Mesenchymal stem cell (in vitro differentiated cells and primary cell): ENCODE measurements around the gene C5orf46.

Experiments used
- DNase-seq: peaks from one replicate; pipeline ENCODE4 v3.0.0-alpha.2; 2013
- H2AFZ ChIP-seq: one replicate; pipeline ENCODE4 v1.6.1; 2013; ENCODE audit warnings: low read depth, mild to moderate bottlenecking, control low read depth, inconsistent platforms, low read length, moderate library complexity
- H2AK5ac ChIP-seq: 2 replicates; pipeline ENCODE4 v1.6.1; 2013; ENCODE audit warnings: low read length, moderate library complexity, mild to moderate bottlenecking, inconsistent platforms; ENCODE audit not compliant: severe bottlenecking
- H2BK120ac ChIP-seq: one replicate; pipeline ENCODE4 v1.6.1; 2013; ENCODE audit warnings: low read depth, mild to moderate bottlenecking, inconsistent platforms, low read length, moderate library complexity
- H2BK12ac ChIP-seq, 2 experiments: one replicate each; pipeline ENCODE4 v1.6.1; 2013; ENCODE audit warnings: inconsistent platforms in 2 of 2, low read length in 2 of 2, mild to moderate bottlenecking in 2 of 2, moderate library complexity in 2 of 2, control low read depth in 1 of 2
- H2BK15ac ChIP-seq: one replicate; pipeline ENCODE4 v1.6.1; 2013; ENCODE audit warnings: mild to moderate bottlenecking, low read depth, inconsistent platforms; ENCODE audit not compliant: poor library complexity, severe bottlenecking
- H2BK5ac ChIP-seq: 2 replicates; pipeline ENCODE4 v1.6.1; 2013; ENCODE audit warnings: low read depth, mild to moderate bottlenecking, low read length, control low read depth, inconsistent platforms; ENCODE audit not compliant: poor library complexity, severe bottlenecking
- H3K14ac ChIP-seq, 2 experiments: one replicate each; pipeline ENCODE4 v1.6.1; 2013; ENCODE audit warnings: inconsistent platforms in 2 of 2, low read length in 2 of 2, control low read depth in 1 of 2, mild to moderate bottlenecking in 1 of 2, moderate library complexity in 1 of 2
- H3K18ac ChIP-seq, 2 experiments: one replicate each; pipeline ENCODE4 v1.6.1; 2013; ENCODE audit warnings: inconsistent platforms in 2 of 2, low read length in 2 of 2, control low read depth in 1 of 2, low read depth in 1 of 2, mild to moderate bottlenecking in 1 of 2
- H3K23ac ChIP-seq, 2 experiments: one replicate each; pipeline ENCODE4 v1.6.1; 2013; ENCODE audit warnings: inconsistent platforms in 2 of 2, low read length in 2 of 2, mild to moderate bottlenecking in 2 of 2, moderate library complexity in 2 of 2, control low read depth in 1 of 2
- H3K27ac ChIP-seq: 2 replicates; pipeline ENCODE4 v1.5.1; 2013; ENCODE audit warnings: mild to moderate bottlenecking, moderate library complexity, low read length, control low read depth, inconsistent platforms; ENCODE audit not compliant: poor library complexity, severe bottlenecking
- H3K27me3 ChIP-seq, 2 experiments: 2 replicates each; pipeline versions ENCODE4 v1.6.1 to v1.7.0; 2013; ENCODE audit warnings: low read length in 2 of 2, mild to moderate bottlenecking in 2 of 2, moderate library complexity in 2 of 2, control low read depth in 1 of 2, inconsistent platforms in 1 of 2; ENCODE audit not compliant: control insufficient read depth in 1 of 2, insufficient read depth in 1 of 2
- H3K36me3 ChIP-seq, 2 experiments: 2 replicates each; pipeline versions ENCODE4 v1.6.1 to v1.7.0; 2013; ENCODE audit warnings: low read length in 2 of 2, control low read depth in 1 of 2, inconsistent platforms in 1 of 2, low read depth in 1 of 2, mild to moderate bottlenecking in 1 of 2; ENCODE audit not compliant: insufficient read depth in 2 of 2, control insufficient read depth in 1 of 2
- H3K4ac ChIP-seq, 2 experiments: one replicate each; pipeline ENCODE4 v1.6.1; 2013; ENCODE audit warnings: inconsistent platforms in 2 of 2, low read length in 2 of 2, mild to moderate bottlenecking in 2 of 2, moderate library complexity in 2 of 2, control low read depth in 1 of 2, low read depth in 1 of 2
- H3K4me1 ChIP-seq: 2 replicates; pipeline ENCODE4 v1.6.1; 2013; ENCODE audit warnings: low read depth, low read length, control low read depth; ENCODE audit not compliant: control insufficient read depth, insufficient read depth
- H3K4me2 ChIP-seq: 2 replicates; pipeline ENCODE4 v1.6.1; 2013; ENCODE audit warnings: low read length, mild to moderate bottlenecking, inconsistent platforms; ENCODE audit not compliant: poor library complexity, severe bottlenecking
- H3K4me3 ChIP-seq, 2 experiments: 2 replicates each; pipeline versions ENCODE4 v1.5.1 to v1.7.0; 2013; ENCODE audit warnings: low read length in 2 of 2, mild to moderate bottlenecking in 2 of 2, control low read depth in 1 of 2, low read depth in 1 of 2; ENCODE audit not compliant: insufficient read depth in 1 of 2
- H3K79me1 ChIP-seq: replicated peaks from 2 replicates; pipeline ENCODE4 v1.6.1; 2013; ENCODE audit warnings: mild to moderate bottlenecking, control low read depth, low read length, inconsistent platforms; ENCODE audit not compliant: poor library complexity, severe bottlenecking
- H3K9ac ChIP-seq: 2 replicates; pipeline ENCODE4 v1.7.0; 2013; ENCODE audit warnings: mild to moderate bottlenecking, low read length, moderate library complexity
- H3K9me3 ChIP-seq: 2 replicates; pipeline ENCODE4 v1.7.0; 2013; ENCODE audit warnings: mild to moderate bottlenecking, low read length; ENCODE audit not compliant: control insufficient read depth
- H4K8ac ChIP-seq: one replicate; pipeline ENCODE4 v1.6.1; 2013; ENCODE audit warnings: inconsistent platforms, mild to moderate bottlenecking, low read length, moderate library complexity
- H4K91ac ChIP-seq: one replicate; pipeline ENCODE4 v1.6.1; 2013; ENCODE audit warnings: mild to moderate bottlenecking, low read length, inconsistent platforms
- WGBS: methylation state at CpG from one replicate; pipeline ENCODE4 v1.1.7; 2013; ENCODE audit warnings: mixed read lengths; 5-methylcytosine and 5-hydroxymethylcytosine counted together

Gene C5orf46

GRCh38 chr5:147851578-147851977, 54.8 kb downstream of the C5orf46 start:
- H2BK12ac ChIP-seq = no peak overlapping the region
- no peak overlapping the region for H3K4me3 ChIP-seq
- H4K8ac ChIP-seq = no peak overlapping the region
- H3K18ac ChIP-seq = no peak overlapping the region
- no peak overlapping the region for H3K4ac ChIP-seq
- no peak overlapping the region for H2AFZ ChIP-seq
- no peaks in the 10 kb centered on the region for H3K36me3 ChIP-seq
- H3K4me1 ChIP-seq = no peaks in the 10 kb centered on the region
- H2BK120ac ChIP-seq = no peak overlapping the region
- no peak overlapping the region for H4K91ac ChIP-seq
- no peak overlapping the region for H2AK5ac ChIP-seq
- WGBS = 87% methylated on average over 3 of the region's 3 CpGs
- no peak overlapping the region for H3K14ac ChIP-seq
- no peak overlapping the region for H2BK5ac ChIP-seq
- no peaks in the 10 kb centered on the region for H3K79me1 ChIP-seq
- H3K9me3 ChIP-seq = no peaks in the 10 kb centered on the region
- H3K9ac ChIP-seq = no peak overlapping the region
- no peak overlapping the region for H3K23ac ChIP-seq
- H3K27ac ChIP-seq = no peak overlapping the region
- no peak overlapping the region for H2BK15ac ChIP-seq
- H3K4me2 ChIP-seq = no peak overlapping the region
- DNase-seq = no peak
- H3K27me3 ChIP-seq = peaks cover 4 to 26% of the 10 kb centered on the region in 2 experiments

GRCh38 chr5:147849226-147849625, 57.1 kb downstream of the C5orf46 start:
- H2AFZ ChIP-seq = no peak overlapping the region
- no peak overlapping the region for H2AK5ac ChIP-seq
- no peaks in the 10 kb centered on the region for H3K36me3 ChIP-seq
- no peak overlapping the region for H4K8ac ChIP-seq
- H3K18ac ChIP-seq = no peak overlapping the region
- no peak overlapping the region for H3K23ac ChIP-seq
- H2BK15ac ChIP-seq = no peak overlapping the region
- H2BK5ac ChIP-seq = no peak overlapping the region
- no peaks in the 10 kb centered on the region for H3K79me1 ChIP-seq
- no peak overlapping the region for H3K4me2 ChIP-seq
- H3K4ac ChIP-seq = no peak overlapping the region
- no peak overlapping the region for H3K9ac ChIP-seq
- no peak overlapping the region for H3K14ac ChIP-seq
- WGBS = 75% methylated on average over 2 of the region's 2 CpGs
- no peak overlapping the region for H3K27ac ChIP-seq
- no peaks in the 10 kb centered on the region for H3K4me1 ChIP-seq
- no peak overlapping the region for H2BK12ac ChIP-seq
- H2BK120ac ChIP-seq = no peak overlapping the region
- no peak overlapping the region for H4K91ac ChIP-seq
- H3K27me3 ChIP-seq = peaks cover 4 to 20% of the 10 kb centered on the region in 2 experiments
- no peaks in the 10 kb centered on the region for H3K9me3 ChIP-seq
- no peak for DNase-seq
- no peak overlapping the region for H3K4me3 ChIP-seq

GRCh38 chr5:147845618-147846017, 60.7 kb downstream of the C5orf46 start:
- H4K8ac ChIP-seq = no peak overlapping the region
- H3K4me3 ChIP-seq = no peak overlapping the region
- 93% methylated on average over 4 of the region's 4 CpGs for WGBS
- no peaks in the 10 kb centered on the region for H3K79me1 ChIP-seq
- H2BK120ac ChIP-seq = no peak overlapping the region
- no peak overlapping the region for H3K27ac ChIP-seq
- H4K91ac ChIP-seq = no peak overlapping the region
- H3K18ac ChIP-seq = no peak overlapping the region
- H3K9me3 ChIP-seq = no peaks in the 10 kb centered on the region
- peaks cover 4 to 16% of the 10 kb centered on the region in 2 experiments for H3K27me3 ChIP-seq
- H3K4ac ChIP-seq = no peak overlapping the region
- H3K4me2 ChIP-seq = no peak overlapping the region
- no peak for DNase-seq
- H3K23ac ChIP-seq = no peak overlapping the region
- no peak overlapping the region for H2BK15ac ChIP-seq
- no peak overlapping the region for H3K9ac ChIP-seq
- no peak overlapping the region for H2AK5ac ChIP-seq
- H2AFZ ChIP-seq = no peak overlapping the region
- H3K4me1 ChIP-seq = no peaks in the 10 kb centered on the region
- no peak overlapping the region for H2BK5ac ChIP-seq
- H2BK12ac ChIP-seq = no peak overlapping the region
- H3K14ac ChIP-seq = no peak overlapping the region
- no peaks in the 10 kb centered on the region for H3K36me3 ChIP-seq

- no peak overlapping the region for H3K23ac ChIP-seq
- no peak overlapping the region for H2AK5ac ChIP-seq
- no peak overlapping the region for H3K9ac ChIP-seq
- no peaks in the 10 kb centered on the region for H3K36me3 ChIP-seq
- H3K4me2 ChIP-seq = no peak overlapping the region
- H3K4me1 ChIP-seq = no peaks in the 10 kb centered on the region
- DNase-seq = no peak
- WGBS = 88% methylated on average over 2 of the region's 3 CpGs
- no peak overlapping the region for H2BK5ac ChIP-seq
- H3K4ac ChIP-seq = no peak overlapping the region
- peaks cover 0 to 16% of the 10 kb centered on the region in 2 experiments for H3K27me3 ChIP-seq
- no peak overlapping the region for H4K91ac ChIP-seq
- no peak overlapping the region for H3K27ac ChIP-seq
- no peak overlapping the region for H2BK12ac ChIP-seq
- H3K9me3 ChIP-seq = no peaks in the 10 kb centered on the region
- no peak overlapping the region for H3K14ac ChIP-seq
- no peak overlapping the region for H2BK120ac ChIP-seq
- H2BK15ac ChIP-seq = no peak overlapping the region
- no peaks in the 10 kb centered on the region for H3K79me1 ChIP-seq
- no peak overlapping the region for H3K4me3 ChIP-seq
- H2AFZ ChIP-seq = no peak overlapping the region
- no peak overlapping the region for H4K8ac ChIP-seq
- no peak overlapping the region for H3K18ac ChIP-seq
These were observed 61.5 kb downstream of the C5orf46 start for GRCh38 chr5:147844846-147845245.
